Measurements from ENCODE around the gene TACR1.

Gene TACR1

GRCh38 chr2:75010571-75010970 lies 188.7 kb downstream of the TACR1 start:
- no peak for DNase-seq

DNA sequence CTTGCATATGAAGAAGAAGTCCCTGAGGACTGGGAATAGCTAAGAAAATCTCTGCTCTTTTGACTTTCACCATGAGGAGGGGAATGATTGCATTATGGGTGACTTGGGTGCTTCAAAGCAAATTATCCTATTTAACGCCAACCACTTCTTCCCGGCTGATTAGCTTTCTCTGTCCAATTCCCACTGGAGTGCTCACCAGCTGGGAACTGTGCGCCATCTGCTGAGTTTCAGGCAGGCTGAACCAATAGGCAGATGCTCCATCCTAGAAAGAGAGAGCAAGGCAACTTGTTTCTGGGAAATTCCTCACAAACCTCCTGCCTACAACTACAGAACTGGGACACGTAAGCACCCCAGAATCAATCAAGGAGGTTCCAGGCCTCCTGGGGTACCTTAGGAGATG lies 191.5 kb downstream of the TACR1 start:
- DNase-seq = peak; percentile 88

- DNase-seq = no peak
These were observed 192.3 kb downstream of the TACR1 start for GRCh38 chr2:75007061-75007460.

DNA sequence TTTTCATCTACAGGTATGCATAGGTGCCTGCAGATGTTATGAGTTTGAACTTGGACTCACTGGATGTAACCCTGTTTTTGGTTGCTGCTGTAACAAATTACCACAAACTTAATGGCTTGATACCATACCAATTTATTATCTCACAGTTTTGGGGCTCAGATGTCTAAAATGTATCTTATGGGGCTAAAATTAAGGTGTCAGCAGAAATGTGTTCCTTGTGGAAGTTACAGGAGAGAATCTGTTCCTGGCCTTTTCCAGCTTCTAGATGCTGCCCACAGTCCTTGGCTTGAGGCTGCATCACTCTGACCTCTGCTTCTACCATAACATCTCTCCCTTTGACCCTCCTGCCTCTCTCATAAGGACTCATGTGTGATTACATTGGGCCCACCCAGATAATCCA lies 193.3 kb downstream of the TACR1 start:
- DNase-seq = no peak

DNA sequence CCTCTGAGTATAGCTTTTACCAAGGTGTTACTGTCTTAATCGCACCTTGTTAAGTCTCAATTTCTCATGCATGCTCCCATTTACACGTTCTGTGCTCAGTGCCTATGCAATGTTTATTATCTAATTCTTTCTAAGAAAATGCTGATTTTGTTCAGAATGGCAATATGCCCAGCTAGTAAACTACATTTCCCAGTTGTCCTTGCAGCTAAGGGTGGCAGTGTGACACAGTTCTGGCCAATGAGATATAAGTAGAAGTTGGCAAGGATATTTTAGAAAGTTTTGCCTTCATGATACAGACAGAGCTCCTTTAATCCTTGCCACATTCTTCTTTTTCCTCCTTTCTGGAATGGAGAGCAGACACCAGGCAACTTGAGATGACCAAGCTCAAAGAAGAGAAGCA lies 195.5 kb downstream of the TACR1 start:
- no peak for DNase-seq

GRCh38 chr2:75003276-75003675 lies 196.0 kb downstream of the TACR1 start:
- no peak for DNase-seq

- DNase-seq = no peak
These were observed 197.3 kb downstream of the TACR1 start for GRCh38 chr2:75002007-75002406.

- no peak for DNase-seq
These were observed 199.9 kb downstream of the TACR1 start for GRCh38 chr2:74999468-74999867.
